Endothelial cell (in vitro differentiated cells): ENCODE results near the gene KLK14. TPM values are rescaled to one million over a fixed set of nuclear protein-coding genes. Genes with fewer than 3 reads are reported as not detected.

Experiments used
- DNase-seq: peaks from one replicate; pipeline ENCODE4 v3.0.0; 2021; ENCODE audit warnings: low spot score
- H3K27ac Mint-ChIP-seq: one replicate; pipeline ENCODE4 v1.8.0; 2021; ENCODE audit warnings: mixed read lengths, inconsistent platforms; ENCODE audit not compliant: unreplicated experiment
- H3K27me3 Mint-ChIP-seq: one replicate; pipeline ENCODE4 v1.8.0; 2021; ENCODE audit warnings: mild to moderate bottlenecking, moderate library complexity, mixed read lengths, inconsistent platforms; ENCODE audit not compliant: unreplicated experiment
- H3K36me3 Mint-ChIP-seq: one replicate; pipeline ENCODE4 v1.8.0; 2021; ENCODE audit warnings: mild to moderate bottlenecking, low read depth, mixed read lengths, inconsistent platforms; ENCODE audit not compliant: unreplicated experiment
- H3K4me1 Mint-ChIP-seq: one replicate; pipeline ENCODE4 v1.8.0; 2021; ENCODE audit warnings: mild to moderate bottlenecking, mixed read lengths, inconsistent platforms; ENCODE audit not compliant: unreplicated experiment
- H3K4me3 Mint-ChIP-seq: one replicate; pipeline ENCODE4 v1.8.0; 2021; ENCODE audit warnings: mild to moderate bottlenecking, mixed read lengths, inconsistent platforms; ENCODE audit not compliant: unreplicated experiment
- H3K9me3 Mint-ChIP-seq: one replicate; pipeline ENCODE4 v1.8.0; 2021; ENCODE audit warnings: mixed read lengths, inconsistent platforms; ENCODE audit not compliant: unreplicated experiment
- total RNA-seq: library from RNA; stranded (reverse); fragmentation: NEBNext Ultra II Directional; extraction: Animal tissue kit (Norgen Biotek cat#: 25700); gene quantifications from one replicate; pipeline ENCODE4 v1.2.1, GENCODE V29; 2021; ENCODE audit not compliant: unreplicated experiment
- TF ChIP-seq, protein P1 (sequence below): fragments of 200-600 bp; sonication (generic); IDR thresholded peaks from one replicate; pipeline ENCODE4 v1.5.0; 2021; ENCODE audit warnings: antibody characterized with exemption; ENCODE audit not compliant: unreplicated experiment

Gene KLK14
- total RNA-seq, 1 donor from 2014 or later, result not detected

GRCh38 chr19:51083181-51083580, 494 bp upstream of the KLK14 start:
- H3K9me3 Mint-ChIP-seq, result no peaks in the 10 kb centered on the region
- H3K36me3 Mint-ChIP-seq, result no peaks in the 10 kb centered on the region
- H3K27ac Mint-ChIP-seq, result no peak overlapping the region
- H3K4me1 Mint-ChIP-seq, result no peaks in the 10 kb centered on the region
- DNase-seq, result no peak
- TF ChIP-seq, protein P1, sequence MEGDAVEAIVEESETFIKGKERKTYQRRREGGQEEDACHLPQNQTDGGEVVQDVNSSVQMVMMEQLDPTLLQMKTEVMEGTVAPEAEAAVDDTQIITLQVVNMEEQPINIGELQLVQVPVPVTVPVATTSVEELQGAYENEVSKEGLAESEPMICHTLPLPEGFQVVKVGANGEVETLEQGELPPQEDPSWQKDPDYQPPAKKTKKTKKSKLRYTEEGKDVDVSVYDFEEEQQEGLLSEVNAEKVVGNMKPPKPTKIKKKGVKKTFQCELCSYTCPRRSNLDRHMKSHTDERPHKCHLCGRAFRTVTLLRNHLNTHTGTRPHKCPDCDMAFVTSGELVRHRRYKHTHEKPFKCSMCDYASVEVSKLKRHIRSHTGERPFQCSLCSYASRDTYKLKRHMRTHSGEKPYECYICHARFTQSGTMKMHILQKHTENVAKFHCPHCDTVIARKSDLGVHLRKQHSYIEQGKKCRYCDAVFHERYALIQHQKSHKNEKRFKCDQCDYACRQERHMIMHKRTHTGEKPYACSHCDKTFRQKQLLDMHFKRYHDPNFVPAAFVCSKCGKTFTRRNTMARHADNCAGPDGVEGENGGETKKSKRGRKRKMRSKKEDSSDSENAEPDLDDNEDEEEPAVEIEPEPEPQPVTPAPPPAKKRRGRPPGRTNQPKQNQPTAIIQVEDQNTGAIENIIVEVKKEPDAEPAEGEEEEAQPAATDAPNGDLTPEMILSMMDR, result no peak
- peaks cover 11% of the 10 kb centered on the region for H3K27me3 Mint-ChIP-seq
- H3K4me3 Mint-ChIP-seq, result peak overlapping the region; percentile 35

- TF ChIP-seq, protein P1, result no peak
- Mint-ChIP-seq H3K9me3 (no peaks in the 10 kb centered on the region), H3K36me3 (no peaks in the 10 kb centered on the region), H3K4me3 (no peak overlapping the region), H3K27ac (no peak overlapping the region), H3K27me3 (peaks cover 11% of the 10 kb centered on the region), H3K4me1 (no peaks in the 10 kb centered on the region)
- no peak for DNase-seq
These were observed 1.2 kb downstream of the KLK14 start for GRCh38 chr19:51081476-51081875.

DNA sequence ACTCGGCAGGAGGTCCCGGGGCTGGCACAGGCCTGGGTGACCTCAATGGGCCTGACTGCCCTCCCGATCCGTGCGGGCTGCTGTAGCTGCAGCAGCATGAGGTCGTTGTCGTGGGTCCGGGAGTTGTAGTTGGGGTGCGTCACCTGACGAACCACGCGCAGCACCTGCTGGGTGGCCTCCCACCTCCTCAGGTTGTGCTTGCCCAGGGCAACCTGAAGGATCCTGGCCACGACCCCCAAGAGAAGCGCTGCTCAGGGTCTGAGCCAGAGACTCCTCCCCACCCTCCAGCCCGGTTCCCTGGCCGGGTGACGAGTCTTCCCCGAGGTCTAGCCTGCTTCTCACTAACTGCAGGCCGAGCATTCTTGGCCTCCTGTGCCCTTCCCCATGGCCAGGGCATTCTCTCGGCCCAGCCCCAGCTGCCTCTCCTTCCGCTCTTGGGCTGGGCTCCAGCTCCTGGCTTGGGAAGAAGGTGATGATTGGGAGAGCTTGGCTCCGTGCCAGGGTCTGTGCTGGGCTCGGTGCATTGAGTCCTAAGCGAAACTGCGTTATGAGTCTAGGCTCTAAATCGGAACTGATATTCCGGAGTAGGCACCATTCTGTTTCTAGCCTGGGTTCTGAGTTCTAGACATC, 3.1 kb downstream of the KLK14 start:
- Mint-ChIP-seq H3K27ac (no peak overlapping the region), H3K4me1 (no peaks in the 10 kb centered on the region), H3K9me3 (no peaks in the 10 kb centered on the region), H3K36me3 (no peaks in the 10 kb centered on the region), H3K27me3 (peaks cover 7% of the 10 kb centered on the region), H3K4me3 (no peak overlapping the region)
- DNase-seq, result no peak
- TF ChIP-seq, protein P1, result no peak

GRCh38 chr19:51078731-51079130, 4.0 kb downstream of the KLK14 start:
- Mint-ChIP-seq H3K27me3 (peaks cover 4% of the 10 kb centered on the region), H3K27ac (no peak overlapping the region), H3K4me1 (no peaks in the 10 kb centered on the region), H3K4me3 (no peak overlapping the region), H3K36me3 (no peaks in the 10 kb centered on the region), H3K9me3 (no peaks in the 10 kb centered on the region)
- TF ChIP-seq, protein P1, result no peak
- no peak for DNase-seq

DNA sequence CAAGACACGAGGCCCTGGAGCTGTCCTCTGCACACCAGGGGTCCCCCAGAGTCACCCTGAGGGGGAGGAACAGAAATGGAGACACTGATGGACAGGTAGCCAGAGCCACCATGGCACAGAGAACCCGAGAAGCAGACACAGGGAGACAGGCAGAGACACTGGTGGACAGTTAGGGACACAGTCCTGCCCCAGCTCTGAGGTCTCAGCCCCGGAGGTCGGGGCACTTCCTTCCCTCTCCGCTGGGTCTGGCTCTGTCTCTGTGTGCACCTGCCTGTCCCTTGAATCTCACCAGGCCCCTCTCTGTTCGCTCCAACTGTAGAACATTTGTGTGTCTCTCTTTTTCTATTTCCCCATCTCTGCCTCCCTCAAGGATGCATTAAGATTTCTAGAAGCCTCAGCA, 4.6 kb downstream of the KLK14 start:
- TF ChIP-seq, protein P1, result no peak
- H3K4me3 Mint-ChIP-seq, result no peak overlapping the region
- H3K4me1 Mint-ChIP-seq, result no peaks in the 10 kb centered on the region
- peaks cover 3% of the 10 kb centered on the region for H3K27me3 Mint-ChIP-seq
- no peaks in the 10 kb centered on the region for H3K9me3 Mint-ChIP-seq
- H3K36me3 Mint-ChIP-seq, result no peaks in the 10 kb centered on the region
- H3K27ac Mint-ChIP-seq, result no peak overlapping the region
- DNase-seq, result no peak
